Stimulated activated CD8-positive, alpha-beta memory T cell treated with anti-CD3 and anti-CD28 coated beads, Interleukin-7, amount 100 ng/mL, for 48 hours (primary cell): ENCODE data around the gene NOXRED1.

Experiments
- DNase-seq, 2 donors: peaks; one replicate each; pipeline ENCODE4 v3.0.0-alpha.2; 2020; ENCODE audit warnings: low read depth in 1 of 2; ENCODE audit errors: extremely low read depth in 1 of 2

NOXRED1 gene

GRCh38 chr14:77346495-77346894, 76.8 kb downstream of the NOXRED1 start:
- no peak for DNase-seq

GRCh38 chr14:77344377-77344996, 78.8 kb downstream of the NOXRED1 start:
- no peak for DNase-seq
